Trophoblast cell (in vitro differentiated cells and primary cell): Measurements from ENCODE around the gene PROX2.

Source experiments
- DNase-seq, 2 donors: peaks; one replicate each; pipeline ENCODE4 v3.0.0-alpha.2; 2016
- H2AFZ ChIP-seq: 2 replicates; pipeline ENCODE4 v1.6.1; 2013; ENCODE audit warnings: low read length, moderate library complexity, mild to moderate bottlenecking; ENCODE audit not compliant: insufficient read depth, poor library complexity
- H2AK5ac ChIP-seq: 2 replicates; pipeline ENCODE4 v1.6.1; 2013; ENCODE audit warnings: mild to moderate bottlenecking, low read length
- H2BK120ac ChIP-seq: 2 replicates; pipeline ENCODE4 v1.6.1; 2013; ENCODE audit warnings: low read length, mild to moderate bottlenecking, moderate library complexity; ENCODE audit not compliant: insufficient read depth, poor library complexity
- H2BK12ac ChIP-seq: 2 replicates; pipeline ENCODE4 v1.6.1; 2013; ENCODE audit warnings: mild to moderate bottlenecking, low read length, moderate library complexity
- H2BK5ac ChIP-seq: 2 replicates; pipeline ENCODE4 v1.6.1; 2013; ENCODE audit warnings: low read length, low read depth, moderate library complexity, mild to moderate bottlenecking; ENCODE audit not compliant: poor library complexity
- H3K14ac ChIP-seq: 2 replicates; pipeline ENCODE4 v1.6.1; 2013; ENCODE audit warnings: mild to moderate bottlenecking, low read length
- H3K18ac ChIP-seq: 2 replicates; pipeline ENCODE4 v1.6.1; 2013; ENCODE audit warnings: mild to moderate bottlenecking, low read length
- H3K23ac ChIP-seq: 2 replicates; pipeline ENCODE4 v1.6.1; 2013; ENCODE audit warnings: low read length
- H3K27ac ChIP-seq: 2 replicates; pipeline ENCODE4 v1.5.1; 2013; ENCODE audit warnings: low read depth, mild to moderate bottlenecking, inconsistent platforms, low read length, moderate library complexity
- H3K27me3 ChIP-seq: 2 replicates; pipeline ENCODE4 v1.6.1; 2013; ENCODE audit warnings: inconsistent platforms, mild to moderate bottlenecking, low read length, moderate library complexity; ENCODE audit not compliant: insufficient read depth
- H3K36me3 ChIP-seq, 2 experiments: 1 replicate in 1 of 2; 2 replicates in 1 of 2; pipeline ENCODE4 v1.6.1; 2013; ENCODE audit warnings: low read length in 2 of 2, mild to moderate bottlenecking in 2 of 2, moderate library complexity in 1 of 2; ENCODE audit not compliant: insufficient read depth in 2 of 2, control insufficient read depth in 1 of 2
- H3K4ac ChIP-seq: 2 replicates; pipeline ENCODE4 v1.6.1; 2013; ENCODE audit warnings: low read depth, mild to moderate bottlenecking, low read length, moderate library complexity
- H3K4me1 ChIP-seq, 2 experiments: 1 replicate in 1 of 2; 2 replicates in 1 of 2; pipeline ENCODE4 v1.6.1; 2013; ENCODE audit warnings: low read length in 2 of 2, mild to moderate bottlenecking in 2 of 2, moderate library complexity in 1 of 2; ENCODE audit not compliant: insufficient read depth in 2 of 2, control insufficient read depth in 1 of 2
- H3K4me2 ChIP-seq: 2 replicates; pipeline ENCODE4 v1.6.1; 2013; ENCODE audit warnings: inconsistent platforms, mild to moderate bottlenecking, low read length, moderate library complexity
- H3K4me3 ChIP-seq: 2 replicates; pipeline ENCODE4 v1.5.1; 2013; ENCODE audit warnings: mild to moderate bottlenecking, low read depth, low read length, inconsistent platforms
- H3K79me1 ChIP-seq: one replicate; pipeline ENCODE4 v1.6.1; 2013; ENCODE audit warnings: low read length
- H3K79me2 ChIP-seq: 2 replicates; pipeline ENCODE4 v1.6.1; 2013; ENCODE audit warnings: low read length, mild to moderate bottlenecking; ENCODE audit not compliant: control insufficient read depth, insufficient read depth, poor library complexity
- H3K9ac ChIP-seq: 2 replicates; pipeline ENCODE4 v1.6.1; 2013; ENCODE audit warnings: mild to moderate bottlenecking, low read length
- H3K9me3 ChIP-seq: 2 replicates; pipeline ENCODE4 v1.6.1; 2013; ENCODE audit warnings: low read depth, mild to moderate bottlenecking, control low read depth, inconsistent platforms, low read length; ENCODE audit not compliant: insufficient read depth
- H4K12ac ChIP-seq: 2 replicates; pipeline ENCODE4 v1.6.1; 2013; ENCODE audit warnings: low read depth, mild to moderate bottlenecking, low read length, moderate library complexity
- H4K8ac ChIP-seq: 2 replicates; pipeline ENCODE4 v1.6.1; 2013; ENCODE audit warnings: low read depth, mild to moderate bottlenecking, low read length, moderate library complexity
- H4K91ac ChIP-seq: one replicate; pipeline ENCODE4 v1.6.1; 2013; ENCODE audit warnings: low read depth, mild to moderate bottlenecking, low read length, moderate library complexity
- WGBS: extraction: QIAGEN DNeasy Blood & Tissue Kit; methylation state at CpG from one replicate; pipeline ENCODE4 v1.1.7; 2013; ENCODE audit warnings: missing lambda C conversion rate; ENCODE audit not compliant: insufficient read length, insufficient coverage; ENCODE audit errors: extremely low coverage; 5-methylcytosine and 5-hydroxymethylcytosine counted together

PROX2 gene

DNA sequence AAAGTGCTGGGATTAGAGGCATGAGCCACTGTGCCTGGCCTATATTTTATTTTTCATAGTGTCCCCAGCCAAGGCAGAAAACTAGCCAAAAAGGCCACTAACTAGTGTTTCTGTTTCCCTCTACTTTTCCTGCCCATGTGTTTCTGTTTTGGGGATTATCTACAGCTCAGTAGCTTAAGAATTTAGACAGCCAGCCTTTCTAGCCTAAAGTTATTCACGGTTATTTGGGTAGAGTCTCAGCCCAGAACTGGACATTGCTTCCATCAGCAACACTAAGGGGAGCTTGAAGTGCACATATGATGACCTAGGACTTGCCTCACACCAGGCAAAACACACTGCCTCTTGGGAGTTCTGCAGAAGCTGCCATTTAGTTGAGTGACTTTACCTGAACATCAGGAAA is 17.9 kb downstream of the PROX2 start:
- H3K18ac ChIP-seq = no peak overlapping the region
- no peak overlapping the region for H2BK120ac ChIP-seq
- no peak overlapping the region for H2AFZ ChIP-seq
- no peaks in the 10 kb centered on the region for H3K79me1 ChIP-seq
- no peak overlapping the region for H2BK12ac ChIP-seq
- no peak for DNase-seq
- no peaks in the 10 kb centered on the region for H3K79me2 ChIP-seq
- H4K91ac ChIP-seq = no peak overlapping the region
- H3K4me2 ChIP-seq = no peak overlapping the region
- no peak overlapping the region for H3K4ac ChIP-seq
- H3K27ac ChIP-seq = no peak overlapping the region
- no peak overlapping the region for H4K8ac ChIP-seq
- no peaks in the 10 kb centered on the region for H3K9me3 ChIP-seq
- H2BK5ac ChIP-seq = no peak overlapping the region
- H4K12ac ChIP-seq = no peak overlapping the region
- WGBS = no CpG with 5 or more reads among the region's 1 CpG
- no peaks in the 10 kb centered on the region for H3K36me3 ChIP-seq
- no peak overlapping the region for H3K4me3 ChIP-seq
- peaks cover 0 to 7% of the 10 kb centered on the region in 2 experiments for H3K4me1 ChIP-seq
- no peak overlapping the region for H3K9ac ChIP-seq
- H2AK5ac ChIP-seq = no peak overlapping the region
- H3K23ac ChIP-seq = no peak overlapping the region
- H3K14ac ChIP-seq = no peak overlapping the region
- no peaks in the 10 kb centered on the region for H3K27me3 ChIP-seq

DNA sequence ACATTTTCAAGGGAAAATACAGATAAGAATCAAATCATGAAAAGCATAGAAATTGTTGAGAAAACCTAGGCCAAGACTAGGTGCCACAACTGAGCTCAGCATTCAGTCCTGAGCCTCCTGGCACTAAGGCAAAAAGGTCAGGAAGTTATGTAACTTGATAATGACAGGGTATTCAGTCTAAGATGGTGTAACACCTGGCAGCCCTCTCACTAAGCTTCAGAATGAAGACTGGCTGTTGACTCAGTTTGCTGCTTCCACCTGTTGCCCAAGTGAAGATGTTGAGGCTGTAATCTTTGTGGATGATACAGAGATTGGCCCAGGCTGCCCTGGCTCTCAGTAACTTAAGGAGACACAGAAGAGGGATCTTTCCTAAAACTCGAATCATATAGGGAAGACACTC is 19.6 kb downstream of the PROX2 start:
- H3K79me2 ChIP-seq = no peaks in the 10 kb centered on the region
- no peak overlapping the region for H2BK12ac ChIP-seq
- H3K79me1 ChIP-seq = no peaks in the 10 kb centered on the region
- H3K23ac ChIP-seq = no peak overlapping the region
- no peak overlapping the region for H2BK120ac ChIP-seq
- DNase-seq = no peak
- no peak overlapping the region for H3K4ac ChIP-seq
- no peak overlapping the region for H3K9ac ChIP-seq
- no peak overlapping the region for H4K12ac ChIP-seq
- H2AFZ ChIP-seq = no peak overlapping the region
- H2BK5ac ChIP-seq = no peak overlapping the region
- peaks cover 0 to 7% of the 10 kb centered on the region in 2 experiments for H3K4me1 ChIP-seq
- no peaks in the 10 kb centered on the region for H3K9me3 ChIP-seq
- no peak overlapping the region for H3K4me3 ChIP-seq
- H3K4me2 ChIP-seq = no peak overlapping the region
- no peak overlapping the region for H4K8ac ChIP-seq
- H3K14ac ChIP-seq = no peak overlapping the region
- H3K27me3 ChIP-seq = no peaks in the 10 kb centered on the region
- H3K36me3 ChIP-seq = no peaks in the 10 kb centered on the region
- no peak overlapping the region for H3K18ac ChIP-seq
- H3K27ac ChIP-seq = no peak overlapping the region
- H4K91ac ChIP-seq = no peak overlapping the region
- WGBS = no CpG with 5 or more reads among the region's 1 CpG
- no peak overlapping the region for H2AK5ac ChIP-seq

DNA sequence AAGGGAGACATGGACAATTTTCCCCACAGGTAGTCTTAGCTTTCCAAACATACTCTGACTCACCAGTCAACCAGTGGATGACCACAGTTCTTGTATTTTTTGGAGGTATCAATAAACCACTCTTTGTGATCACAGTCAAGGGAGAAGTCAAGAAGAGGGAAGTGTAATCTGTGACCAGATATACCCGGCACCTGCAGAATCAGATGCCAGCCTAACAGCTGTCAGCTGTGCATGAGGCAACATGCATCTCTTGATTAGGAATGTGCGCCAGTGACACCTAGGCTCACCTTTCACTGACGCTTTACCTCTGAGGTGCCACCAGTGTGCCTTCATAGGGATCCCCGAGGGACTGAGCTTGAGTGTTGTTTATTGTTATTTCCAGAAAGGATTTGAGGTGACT is 20.0 kb downstream of the PROX2 start:
- Histone ChIP-seq H4K12ac (no peak overlapping the region), H3K79me1 (no peaks in the 10 kb centered on the region), H4K8ac (no peak overlapping the region), H3K4me1 (peaks cover 0 to 7% of the 10 kb centered on the region in 2 experiments), H2BK120ac (no peak overlapping the region), H3K18ac (no peak overlapping the region), H3K9me3 (no peaks in the 10 kb centered on the region), H3K36me3 (no peaks in the 10 kb centered on the region), H3K14ac (no peak overlapping the region), H3K9ac (no peak overlapping the region), H2AFZ (no peak overlapping the region), H3K4me3 (no peak overlapping the region), H3K4ac (no peak overlapping the region), H4K91ac (no peak overlapping the region), H2AK5ac (no peak overlapping the region), H3K23ac (no peak overlapping the region), H3K27me3 (no peaks in the 10 kb centered on the region), H3K4me2 (no peak overlapping the region), H3K79me2 (no peaks in the 10 kb centered on the region), H3K27ac (no peak overlapping the region), H2BK5ac (no peak overlapping the region), H2BK12ac (no peak overlapping the region)
- DNase-seq = no peak
- WGBS = no CpG with 5 or more reads among the region's 4 CpGs

DNA sequence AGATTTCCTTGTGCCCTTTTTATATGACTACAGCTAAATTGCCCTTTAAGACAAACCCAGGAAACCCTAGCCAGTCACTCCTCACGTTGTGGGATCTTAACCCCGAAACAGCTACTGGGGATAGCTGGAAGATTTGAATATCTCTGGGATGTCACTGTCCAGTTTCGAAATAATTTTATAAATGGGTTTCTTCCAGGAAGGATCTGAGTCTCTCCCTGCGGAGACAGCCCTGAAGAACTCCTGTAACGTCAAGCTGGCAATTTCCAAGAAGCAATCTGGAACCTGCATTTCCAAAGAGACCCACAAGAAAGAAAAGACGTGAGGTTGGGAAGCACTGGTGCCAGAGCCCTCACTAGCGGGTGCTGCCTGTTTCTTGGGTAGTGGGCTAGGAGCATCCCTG is 20.9 kb downstream of the PROX2 start:
- Histone ChIP-seq H4K12ac (no peak overlapping the region), H3K27ac (no peak overlapping the region), H2AK5ac (no peak overlapping the region), H3K79me1 (no peaks in the 10 kb centered on the region), H3K14ac (no peak overlapping the region), H2AFZ (no peak overlapping the region), H3K4me2 (no peak overlapping the region), H4K91ac (no peak overlapping the region), H3K79me2 (no peaks in the 10 kb centered on the region), H3K9me3 (no peaks in the 10 kb centered on the region), H3K18ac (no peak overlapping the region), H4K8ac (no peak overlapping the region), H3K4ac (no peak overlapping the region), H2BK5ac (no peak overlapping the region), H3K4me1 (peaks cover 0 to 7% of the 10 kb centered on the region in 2 experiments), H2BK120ac (no peak overlapping the region), H3K9ac (no peak overlapping the region), H2BK12ac (no peak overlapping the region), H3K4me3 (no peak overlapping the region), H3K27me3 (no peaks in the 10 kb centered on the region), H3K36me3 (no peaks in the 10 kb centered on the region), H3K23ac (no peak overlapping the region)
- DNase-seq = no peak
- WGBS = no CpG with 5 or more reads among the region's 7 CpGs
